GM12878 (cell line): ENCODE data around the gene FLRT1. TPM values are rescaled to one million over a fixed set of nuclear protein-coding genes. Genes with fewer than 3 reads are reported as not detected.
A peak's percentile ranks its signal among the peaks of the same experiment; 100 is the strongest.

ENCODE experiments used
- ATAC-seq: fragments of 200-7000 bp; cut with Tn5 transposase; 3 replicates; pipeline ENCODE4 v1.9.1; 2020; ENCODE audit warnings: mild to moderate bottlenecking, moderate library complexity
- BruUV-seq: library from RNA; stranded (reverse); fragments of 400-500 nt; replicated peaks from 2 replicates; lab custom pipeline; 2021; lab: Mats Ljungman, UMichigan
- CTCF ChIA-PET: fragments of 300-600 bp; sonication (Branson Sonifier 250); formaldehyde crosslinking; extraction: SDS; loops from one replicate; lab custom pipeline; 2021; ENCODE audit warnings: inconsistent platforms; lab: Yijun Ruan, JAX
- POLR2A ChIA-PET: fragments of 350-600 bp; formaldehyde crosslinking; extraction: SDS; loops from one replicate; lab custom pipeline; 2021; ENCODE audit warnings: inconsistent platforms; lab: Charles Lee
- RAD21 ChIA-PET: fragments of 300-600 bp; sonication (Branson Sonifier 250); formaldehyde crosslinking; loops from one replicate; lab custom pipeline; 2023; ENCODE audit warnings: antibody characterized with exemption; ENCODE audit not compliant: unreplicated experiment; lab: Charles Lee
- SMC1A ChIA-PET: fragments of 300-600 bp; sonication (Branson Sonifier 250); formaldehyde crosslinking; loops from one replicate; lab custom pipeline; 2023; ENCODE audit not compliant: unreplicated experiment, uncharacterized antibody; lab: Charles Lee
- DNase-seq: peaks from one replicate; pipeline ENCODE4 v3.0.0-alpha.2; 2011; ENCODE audit warnings: low read depth, low spot score
- FAIRE-seq: peaks from 3 replicates; lab custom pipeline; 2011; peaks lifted over from hg19 to GRCh38; lab: Jason Lieb, UNC
- H2AFZ ChIP-seq: 2 replicates; pipeline ENCODE4 v1.6.0; 2011; ENCODE audit warnings: low read depth, low read length, control low read depth; ENCODE audit not compliant: control insufficient read depth
- H3K27ac ChIP-seq: 2 replicates; pipeline ENCODE4 v1.5.1; 2011; ENCODE audit warnings: control low read depth; ENCODE audit not compliant: control insufficient read depth, insufficient read depth
- H3K27me3 ChIP-seq, 2 experiments: replicated peaks in 1 of 2; 2 replicates each; pipeline versions ENCODE4 v1.6.0 to v1.6.1; 2011; ENCODE audit warnings: low read length in 1 of 2; ENCODE audit not compliant: control insufficient read depth in 2 of 2, insufficient read depth in 2 of 2
- H3K36me3 ChIP-seq, 2 experiments: 2 replicates each; pipeline ENCODE4 v1.5.1; 2011; ENCODE audit warnings: low read length in 1 of 2; ENCODE audit not compliant: control insufficient read depth in 2 of 2, insufficient read depth in 2 of 2
- H3K4me1 ChIP-seq: 2 replicates; pipeline ENCODE4 v1.6.1; 2011; ENCODE audit warnings: mild to moderate bottlenecking, low read length, moderate library complexity, mixed read lengths; ENCODE audit not compliant: control insufficient read depth, insufficient read depth
- H3K4me2 ChIP-seq: 2 replicates; pipeline ENCODE4 v1.6.0; 2011; ENCODE audit warnings: control low read depth; ENCODE audit not compliant: control insufficient read depth, insufficient read depth
- H3K4me3 ChIP-seq: fragments of 200-600 bp; sonication (generic); 2 replicates; pipeline ENCODE4 v1.5.1; 2016
- H3K79me2 ChIP-seq: 2 replicates; pipeline ENCODE4 v1.6.0; 2011; ENCODE audit warnings: low read length; ENCODE audit not compliant: control insufficient read depth, insufficient read depth
- H3K9ac ChIP-seq: 2 replicates; pipeline ENCODE4 v1.8.0; 2011; ENCODE audit warnings: low read length, control low read depth, mixed read lengths; ENCODE audit not compliant: control insufficient read depth, insufficient read depth
- H3K9me3 ChIP-seq: replicated peaks from 3 replicates; pipeline ENCODE4 v1.5.1; 2011; ENCODE audit warnings: mild to moderate bottlenecking, low read length; ENCODE audit not compliant: control insufficient read depth, insufficient read depth
- H4K20me1 ChIP-seq: 2 replicates; pipeline ENCODE4 v1.6.0; 2011; ENCODE audit not compliant: control insufficient read depth, insufficient read depth
- FOS ChIP-seq: IDR thresholded peaks from 3 replicates; pipeline ENCODE4 v1.6.1; 2011; ENCODE audit warnings: borderline replicate concordance; ENCODE audit not compliant: insufficient read length; ENCODE audit errors: extremely low read depth
- JUND ChIP-seq: IDR thresholded peaks from 2 replicates; pipeline ENCODE4 v1.6.1; 2012; ENCODE audit warnings: low read depth, mild to moderate bottlenecking, low read length, improper control_type of control experiment, moderate library complexity
- MYC ChIP-seq: IDR thresholded peaks from 2 replicates; pipeline ENCODE4 v1.6.1; 2011; ENCODE audit warnings: mild to moderate bottlenecking, low read length, moderate library complexity, inconsistent platforms; ENCODE audit not compliant: insufficient read depth, insufficient replicate concordance, insufficient read length, severe bottlenecking
- NFYB ChIP-seq: IDR thresholded peaks from 2 replicates; pipeline ENCODE4 v1.6.1; 2011; ENCODE audit warnings: low read depth, mild to moderate bottlenecking, low read length, improper control_type of control experiment, moderate library complexity; ENCODE audit not compliant: insufficient read depth
- NR2C1 ChIP-seq: fragments of 450-650 bp; IDR thresholded peaks from 2 replicates; pipeline ENCODE4 v1.6.1; 2017; ENCODE audit warnings: antibody characterized with exemption, mild to moderate bottlenecking, moderate library complexity
- PKNOX1 ChIP-seq: fragments of 450-650 bp; IDR thresholded peaks from 2 replicates; pipeline ENCODE4 v1.6.1; 2016; ENCODE audit warnings: mild to moderate bottlenecking
- SIN3A ChIP-seq: IDR thresholded peaks from 2 replicates; pipeline ENCODE4 v1.6.1; 2012; ENCODE audit warnings: low read depth, low read length, improper control_type of control experiment
- ZBED1 ChIP-seq: IDR thresholded peaks from 2 replicates; pipeline ENCODE4 v1.6.1; 2016; ENCODE audit warnings: borderline replicate concordance
- WGBS: methylation state at CpG from one replicate; pipeline ENCODE4 v1.1.6; 2016; ENCODE audit warnings: low lambda C conversion rate; ENCODE audit not compliant: insufficient replicate concordance, insufficient coverage; ENCODE audit errors: missing lambda C conversion rate; 5-methylcytosine and 5-hydroxymethylcytosine counted together
- in situ Hi-C: fragments of 300-500 bp; cut with MboI; formaldehyde crosslinking; loops from 9 replicates; pipeline ENCODE4 v1.14.3; 2018; ENCODE audit warnings: mixed read lengths
- intact Hi-C: fragments of 100-400 bp; cut with micrococcal nuclease; formaldehyde crosslinking; loops from one replicate; pipeline ENCODE4 v1.14.2; 2022; ENCODE audit not compliant: unreplicated experiment
- polyA plus RNA-seq, 11 experiments: library from polyadenylated mRNA; depleted of rRNA in 4 of 11; unstranded in 6 of 11; stranded (reverse) in 5 of 11; fragments of >200 nt; fragmentation: Nextera tagmentation in 4 of 11; fragmentation: Illumina TruSeq in 1 of 11; extraction: Ambion mirVana in 4 of 11; extraction: Trizol in 1 of 11; gene quantifications; 1 replicate in 1 of 11; 2 replicates in 10 of 11; pipeline versions ENCODE4 v1.2.1 to v1.2.3, GENCODE V29; 2011 to 2016; ENCODE audit warnings: inconsistent platforms in 2 of 11, missing spikeins in 2 of 11, low read depth in 1 of 11
- total RNA-seq, 4 experiments: library from RNA; depleted of rRNA in 3 of 4; stranded (reverse); fragments of >200 nt in 3 of 4; fragmentation: Illumina TruSeq in 1 of 4; extraction: Trizol in 1 of 4; gene quantifications; 2 replicates each; pipeline versions ENCODE4 v1.2.1 to v1.2.3, GENCODE V29; 2013 to 2021
- TF ChIP-seq, protein P1 (sequence below): fragments of 450-650 bp; IDR thresholded peaks from 2 replicates; pipeline ENCODE4 v1.6.1; 2017; ENCODE audit warnings: mild to moderate bottlenecking
- TF ChIP-seq, protein P2 (sequence below): fragments of 450-650 bp; IDR thresholded peaks from 2 replicates; pipeline ENCODE4 v1.6.1; 2017; ENCODE audit warnings: mild to moderate bottlenecking, moderate library complexity

The FLRT1 gene
- total and polyA plus RNA-seq, 10 of the 15 experiments (the other 5 are each of a cell fraction or from before 2014, with no cell fraction given), result 0.10 to 0.12 TPM; not detected in 8

DNA sequence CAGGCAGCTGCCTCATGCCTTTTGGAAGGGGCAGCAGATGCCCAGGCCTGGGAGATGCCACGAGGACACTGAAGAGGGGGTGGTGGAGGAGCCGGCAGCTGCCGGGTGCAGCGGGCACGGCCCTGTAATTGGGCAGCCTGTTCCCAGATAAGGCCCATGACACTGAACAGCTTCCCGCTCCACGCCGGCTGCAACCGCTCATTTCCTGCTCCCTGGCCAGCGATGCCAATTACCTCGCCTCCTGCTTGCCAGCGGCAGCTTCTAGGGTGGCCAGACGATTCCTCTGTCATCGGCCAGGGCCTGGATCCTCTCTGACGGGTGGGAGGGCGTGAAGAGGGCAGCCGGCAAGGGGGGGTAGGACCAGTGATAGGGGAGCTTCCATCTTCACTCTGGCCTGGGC lies 22.8 kb downstream of the FLRT1 start (continued):
- TF ChIP-seq, protein P1, sequence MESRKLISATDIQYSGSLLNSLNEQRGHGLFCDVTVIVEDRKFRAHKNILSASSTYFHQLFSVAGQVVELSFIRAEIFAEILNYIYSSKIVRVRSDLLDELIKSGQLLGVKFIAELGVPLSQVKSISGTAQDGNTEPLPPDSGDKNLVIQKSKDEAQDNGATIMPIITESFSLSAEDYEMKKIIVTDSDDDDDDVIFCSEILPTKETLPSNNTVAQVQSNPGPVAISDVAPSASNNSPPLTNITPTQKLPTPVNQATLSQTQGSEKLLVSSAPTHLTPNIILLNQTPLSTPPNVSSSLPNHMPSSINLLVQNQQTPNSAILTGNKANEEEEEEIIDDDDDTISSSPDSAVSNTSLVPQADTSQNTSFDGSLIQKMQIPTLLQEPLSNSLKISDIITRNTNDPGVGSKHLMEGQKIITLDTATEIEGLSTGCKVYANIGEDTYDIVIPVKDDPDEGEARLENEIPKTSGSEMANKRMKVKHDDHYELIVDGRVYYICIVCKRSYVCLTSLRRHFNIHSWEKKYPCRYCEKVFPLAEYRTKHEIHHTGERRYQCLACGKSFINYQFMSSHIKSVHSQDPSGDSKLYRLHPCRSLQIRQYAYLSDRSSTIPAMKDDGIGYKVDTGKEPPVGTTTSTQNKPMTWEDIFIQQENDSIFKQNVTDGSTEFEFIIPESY, result no peak
- TF ChIP-seq MYC (no peak), JUND (no peak)
- TF ChIP-seq, protein P2, sequence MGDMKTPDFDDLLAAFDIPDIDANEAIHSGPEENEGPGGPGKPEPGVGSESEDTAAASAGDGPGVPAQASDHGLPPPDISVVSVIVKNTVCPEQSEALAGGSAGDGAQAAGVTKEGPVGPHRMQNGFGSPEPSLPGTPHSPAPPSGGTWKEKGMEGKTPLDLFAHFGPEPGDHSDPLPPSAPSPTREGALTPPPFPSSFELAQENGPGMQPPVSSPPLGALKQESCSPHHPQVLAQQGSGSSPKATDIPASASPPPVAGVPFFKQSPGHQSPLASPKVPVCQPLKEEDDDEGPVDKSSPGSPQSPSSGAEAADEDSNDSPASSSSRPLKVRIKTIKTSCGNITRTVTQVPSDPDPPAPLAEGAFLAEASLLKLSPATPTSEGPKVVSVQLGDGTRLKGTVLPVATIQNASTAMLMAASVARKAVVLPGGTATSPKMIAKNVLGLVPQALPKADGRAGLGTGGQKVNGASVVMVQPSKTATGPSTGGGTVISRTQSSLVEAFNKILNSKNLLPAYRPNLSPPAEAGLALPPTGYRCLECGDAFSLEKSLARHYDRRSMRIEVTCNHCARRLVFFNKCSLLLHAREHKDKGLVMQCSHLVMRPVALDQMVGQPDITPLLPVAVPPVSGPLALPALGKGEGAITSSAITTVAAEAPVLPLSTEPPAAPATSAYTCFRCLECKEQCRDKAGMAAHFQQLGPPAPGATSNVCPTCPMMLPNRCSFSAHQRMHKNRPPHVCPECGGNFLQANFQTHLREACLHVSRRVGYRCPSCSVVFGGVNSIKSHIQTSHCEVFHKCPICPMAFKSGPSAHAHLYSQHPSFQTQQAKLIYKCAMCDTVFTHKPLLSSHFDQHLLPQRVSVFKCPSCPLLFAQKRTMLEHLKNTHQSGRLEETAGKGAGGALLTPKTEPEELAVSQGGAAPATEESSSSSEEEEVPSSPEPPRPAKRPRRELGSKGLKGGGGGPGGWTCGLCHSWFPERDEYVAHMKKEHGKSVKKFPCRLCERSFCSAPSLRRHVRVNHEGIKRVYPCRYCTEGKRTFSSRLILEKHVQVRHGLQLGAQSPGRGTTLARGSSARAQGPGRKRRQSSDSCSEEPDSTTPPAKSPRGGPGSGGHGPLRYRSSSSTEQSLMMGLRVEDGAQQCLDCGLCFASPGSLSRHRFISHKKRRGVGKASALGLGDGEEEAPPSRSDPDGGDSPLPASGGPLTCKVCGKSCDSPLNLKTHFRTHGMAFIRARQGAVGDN, result no peak
- TF ChIP-seq, all 136 proteins: peak for 0

DNA sequence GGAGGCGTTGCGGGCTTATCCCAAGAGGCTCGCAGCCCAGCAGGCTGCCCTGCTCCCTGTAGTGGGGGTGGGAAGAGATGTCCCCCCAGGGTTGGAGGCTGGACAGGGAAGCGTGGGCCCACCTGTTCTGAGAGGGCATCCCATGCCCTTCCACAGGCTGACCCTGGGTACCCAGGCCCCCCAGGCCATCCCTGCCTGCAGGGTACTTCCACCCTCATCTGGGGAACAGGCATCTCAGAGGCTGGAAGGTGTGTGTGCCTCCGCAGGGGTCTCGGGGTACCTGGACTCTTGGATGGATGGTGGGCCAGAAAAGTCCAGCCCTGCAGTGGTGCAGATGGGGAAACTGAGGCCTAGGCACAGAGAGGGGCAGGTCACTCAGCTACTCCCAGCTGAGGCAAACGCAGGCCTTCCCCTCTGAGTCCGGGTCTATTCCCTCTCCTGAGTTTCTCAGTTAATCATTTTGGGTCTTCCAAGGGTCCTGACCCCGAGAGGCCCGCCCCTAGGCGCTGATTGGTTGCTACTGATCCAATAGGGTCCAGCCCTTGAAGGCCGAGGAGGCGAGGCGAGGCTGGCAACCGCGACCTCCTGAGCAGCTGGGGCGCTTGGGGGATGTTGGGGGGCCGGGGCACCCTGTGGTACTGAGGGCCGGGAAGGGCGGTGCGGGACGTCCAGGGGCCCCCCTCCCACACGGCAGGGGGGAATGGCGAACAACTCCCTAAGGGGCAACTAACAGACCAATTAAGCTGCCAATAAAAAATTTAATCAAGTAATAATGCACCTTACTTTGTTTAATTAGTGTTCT lies 23.8 kb downstream of the FLRT1 start:
- no peaks in the 10 kb centered on the region for H3K9me3 ChIP-seq
- no peak for FAIRE-seq
- H4K20me1 ChIP-seq, result 0 out of 2 replicates have a peak, but pooled peaks cover 3% of the 10 kb centered on the region
- peaks cover 3% of the 10 kb centered on the region; the same call in 1 of the 2 replicates for H3K4me1 ChIP-seq
- CTCF ChIA-PET, result no interaction called here
- H3K36me3 ChIP-seq, result no peaks in the 10 kb centered on the region
- H3K4me2 ChIP-seq, result no peak overlapping the region
- RAD21 ChIA-PET, result no interaction called here
- in situ Hi-C loops, result no loop called here
- SMC1A ChIA-PET, result no interaction called here
- no peak for ATAC-seq
- intact Hi-C loops, result no loop called here
- WGBS, result 49% methylated on average over 23 of the region's 24 CpGs
- TF ChIP-seq NR2C1 (no peak), ZBED1 (no peak), SIN3A (no peak), FOS (no peak), NFYB (peak; percentile 36; the same call in 1 of the 2 replicates), PKNOX1 (no peak)
- H2AFZ ChIP-seq, result no peak overlapping the region
- peaks cover 0 to 8% of the 10 kb centered on the region in 2 experiments for H3K27me3 ChIP-seq
- BruUV-seq, result no TSS peak
- no peak overlapping the region for H3K9ac ChIP-seq
- POLR2A ChIA-PET, result no interaction called here
- no peak overlapping the region for H3K27ac ChIP-seq
- no peak for DNase-seq
- no peaks in the 10 kb centered on the region for H3K79me2 ChIP-seq
- H3K4me3 ChIP-seq, result no peak overlapping the region
